Measurements from ENCODE around the gene GABRB1. TPM values are rescaled to one million over a fixed set of nuclear protein-coding genes. Genes with fewer than 3 reads are reported as not detected.

The GABRB1 gene
- total RNA-seq, 1 donor from 2014 or later: 85.6 TPM

DNA sequence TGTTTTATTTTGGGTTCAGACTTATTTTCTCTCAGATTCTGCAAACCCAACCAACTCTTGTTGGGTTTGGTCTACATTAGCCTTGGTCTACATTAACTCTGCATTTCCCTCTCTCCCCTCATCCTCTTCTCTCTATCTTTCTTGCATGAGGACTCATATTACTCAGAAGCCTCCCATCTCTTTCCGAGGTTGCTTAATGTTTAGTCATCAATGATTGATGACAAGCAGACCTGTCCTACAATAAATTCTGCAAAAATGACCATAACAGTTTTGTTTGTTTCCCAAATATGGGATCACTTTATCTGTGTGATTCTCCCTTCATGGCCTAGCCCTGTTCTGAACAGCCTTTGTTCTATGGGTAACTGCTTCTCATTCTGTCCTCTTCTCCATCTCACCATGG, 75.2 kb downstream of the GABRB1 start:
- FAIRE-seq: no peak

DNA sequence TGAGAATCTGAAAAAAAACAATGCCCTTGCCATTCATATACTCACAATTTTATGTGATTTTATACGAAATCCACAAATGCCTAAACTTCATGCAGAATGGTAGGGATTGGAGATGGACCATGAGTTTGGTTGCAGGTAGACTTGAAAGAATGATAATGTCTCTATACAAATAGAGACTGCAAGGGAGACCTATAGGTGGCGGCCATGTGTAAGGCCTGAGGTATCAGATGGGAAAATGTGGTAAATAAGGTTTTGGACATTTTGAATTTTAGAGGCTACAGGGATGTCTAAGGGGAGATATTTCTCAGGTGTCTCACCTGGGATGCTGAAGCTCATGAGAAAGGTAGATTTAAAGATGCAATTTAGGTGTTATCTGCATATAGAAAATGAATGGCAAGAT, 78.0 kb downstream of the GABRB1 start:
- FAIRE-seq: no peak

More for the DNA sequence above, 75.2 kb downstream of the GABRB1 start:
- no peak for DNase-seq (ENCODE audit: low spot score in 2 of 2)

DNA sequence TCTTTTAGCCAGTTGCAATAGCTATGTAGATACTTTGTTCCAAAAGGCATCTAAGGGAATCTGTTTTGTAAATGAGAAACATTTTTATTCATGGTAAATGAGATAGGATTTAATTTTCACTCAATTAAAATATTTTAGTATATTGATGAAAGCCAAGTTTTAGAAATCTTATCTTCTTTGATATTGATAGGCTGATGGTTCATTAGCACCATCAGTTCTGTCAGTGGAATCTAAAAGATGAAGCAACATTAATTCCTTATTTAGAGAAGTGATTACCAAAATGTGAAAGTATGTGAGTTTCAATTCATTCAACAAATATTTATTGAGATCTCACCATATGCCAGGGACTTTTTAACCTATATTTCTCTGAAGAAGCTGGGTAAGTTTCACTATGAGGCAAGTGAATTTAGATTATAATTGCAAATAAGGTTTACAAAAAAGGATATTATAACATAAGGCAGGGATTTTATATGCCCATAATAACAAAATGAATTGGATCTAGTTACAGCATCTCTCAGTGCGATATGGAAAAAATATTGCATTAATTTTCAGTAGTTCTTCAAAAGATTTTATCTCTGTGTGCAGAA, 79.3 kb downstream of the GABRB1 start:
- FAIRE-seq: no peak
- DNase-seq (ENCODE audit: low spot score in 2 of 2): no peak

More for the DNA sequence above, 78.0 kb downstream of the GABRB1 start:
- DNase-seq (ENCODE audit: low spot score in 2 of 2): no peak

DNA sequence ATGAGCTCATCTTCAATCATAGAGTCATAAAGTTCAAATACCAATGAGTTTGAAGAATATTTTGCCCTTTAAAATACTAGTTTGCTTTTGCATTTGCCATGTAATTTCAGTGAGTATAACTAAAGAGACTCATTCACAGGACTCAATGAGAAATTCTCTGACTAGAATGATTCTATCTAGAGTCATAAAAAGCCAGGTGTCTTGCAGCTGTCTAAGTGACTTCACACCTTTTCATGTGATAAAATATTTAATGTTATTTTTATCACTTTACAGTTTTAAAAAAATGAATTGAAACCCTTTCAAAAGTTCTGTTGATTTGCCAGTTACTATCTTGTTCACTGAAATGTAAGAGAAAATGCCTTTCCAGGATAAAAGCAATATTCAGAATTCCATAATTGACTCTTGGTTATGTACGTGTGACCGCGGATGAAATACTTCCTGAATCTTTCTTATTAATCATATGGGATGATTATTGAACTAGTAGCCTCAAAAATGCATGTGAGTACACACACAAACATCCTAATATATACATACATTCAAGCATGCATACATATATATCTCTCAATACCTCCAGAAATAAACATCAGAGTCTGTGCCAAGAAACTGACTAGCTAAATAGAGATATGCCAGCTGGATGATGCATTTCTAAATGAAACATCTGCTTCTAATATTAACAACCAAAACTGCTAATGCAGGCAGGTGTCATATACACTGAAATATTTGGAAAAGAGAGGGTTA, 87.0 kb downstream of the GABRB1 start:
- DNase-seq (ENCODE audit: low spot score in 2 of 2) (no peak), FAIRE-seq (no peak)

DNA sequence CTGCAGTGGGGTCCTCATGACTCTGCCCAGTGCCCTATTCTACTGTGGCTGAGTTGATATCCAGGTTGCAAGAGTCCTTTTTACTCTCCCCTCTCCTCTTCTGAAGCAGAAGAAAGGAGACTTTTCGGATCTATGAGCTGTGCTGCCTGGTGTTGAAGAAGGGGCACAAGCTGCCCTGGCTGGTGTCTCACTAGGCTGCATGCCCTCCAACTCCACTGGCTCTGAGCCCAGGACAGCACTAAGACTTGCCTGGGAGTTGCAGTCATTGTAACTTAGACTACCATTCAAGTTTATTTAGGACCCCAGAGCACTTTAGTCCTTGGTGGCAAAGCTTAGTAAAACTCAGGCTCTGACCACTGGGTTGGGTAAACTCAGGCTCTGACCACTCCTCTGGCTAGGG, 89.4 kb downstream of the GABRB1 start:
- DNase-seq (ENCODE audit: low spot score in 2 of 2): no peak
- no peak for FAIRE-seq

DNA sequence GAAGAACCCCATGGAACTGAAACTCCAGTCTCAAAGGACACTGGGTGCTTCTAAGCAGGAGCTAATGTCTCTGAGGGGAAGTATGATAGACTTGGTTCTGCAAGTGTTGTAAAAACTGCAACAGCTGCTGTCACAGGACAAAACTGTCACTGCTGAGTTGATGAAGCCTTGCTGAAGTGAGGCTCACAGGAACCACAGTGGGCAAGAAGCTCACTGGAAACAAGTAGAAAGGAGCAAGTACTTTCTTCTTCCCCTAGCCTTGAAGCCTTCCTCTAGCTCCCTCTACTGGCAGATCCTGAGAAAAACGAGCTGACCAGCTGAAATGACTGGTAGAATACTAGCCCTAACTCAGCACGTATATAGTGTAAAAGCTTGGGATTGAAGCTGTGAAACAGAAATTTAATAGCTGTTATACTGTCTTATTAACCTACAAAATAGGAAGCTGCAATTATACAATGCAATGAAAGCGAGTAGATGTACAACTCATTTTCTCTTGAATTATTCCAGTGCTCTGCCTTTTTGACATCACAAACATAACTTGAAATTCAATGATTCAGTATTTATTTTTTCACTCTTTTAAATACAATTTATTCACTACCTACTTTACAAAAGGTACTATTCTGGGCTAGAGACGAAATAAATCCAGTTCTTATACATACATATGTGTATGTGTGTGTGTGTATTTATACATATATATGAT, 91.4 kb downstream of the GABRB1 start:
- FAIRE-seq: no peak
- peak; percentile 9 to 29 for DNase-seq (ENCODE audit: low spot score in 2 of 2)

DNA sequence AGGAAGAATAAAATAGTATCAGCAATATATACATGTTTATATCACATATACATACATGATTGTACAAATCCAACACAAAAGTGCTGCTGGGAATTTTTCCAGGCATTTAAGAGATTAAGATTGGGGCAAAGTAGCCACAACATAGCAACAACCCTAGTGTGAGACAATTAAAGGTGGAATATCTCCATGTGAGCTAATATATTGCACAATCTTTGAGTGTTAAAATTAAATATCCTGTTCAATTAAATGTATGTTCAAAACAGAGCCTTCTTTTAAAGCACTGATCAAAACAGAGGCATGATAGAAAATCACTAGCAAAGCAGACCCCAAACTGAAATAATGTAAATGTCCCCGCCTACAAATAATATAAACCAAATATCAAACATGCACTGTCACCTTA, 97.6 kb downstream of the GABRB1 start:
- FAIRE-seq: no peak

DNA sequence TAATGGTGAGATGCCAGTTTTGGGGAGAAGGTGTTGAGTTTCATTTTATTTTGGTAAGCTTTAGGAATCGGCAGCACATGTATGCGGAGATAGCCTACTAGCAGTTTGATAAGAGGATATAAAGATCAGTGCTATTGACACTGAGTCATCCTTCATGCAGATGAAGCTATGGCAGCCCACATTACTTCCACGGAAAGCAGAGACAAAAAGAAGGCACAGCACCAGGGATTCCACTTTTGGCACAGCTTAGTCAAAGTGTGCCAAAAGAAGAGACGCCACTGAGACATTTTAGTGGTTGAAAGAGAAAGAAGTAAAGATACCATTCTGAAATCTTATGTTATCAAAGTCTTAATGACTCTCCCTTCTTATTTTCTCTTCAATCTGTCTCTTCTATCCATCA, 103.8 kb downstream of the GABRB1 start:
- no peak for DNase-seq (ENCODE audit: low spot score in 2 of 2)
- FAIRE-seq: no peak

More for the DNA sequence above, 97.6 kb downstream of the GABRB1 start:
- no peak for DNase-seq (ENCODE audit: low spot score in 2 of 2)

DNA sequence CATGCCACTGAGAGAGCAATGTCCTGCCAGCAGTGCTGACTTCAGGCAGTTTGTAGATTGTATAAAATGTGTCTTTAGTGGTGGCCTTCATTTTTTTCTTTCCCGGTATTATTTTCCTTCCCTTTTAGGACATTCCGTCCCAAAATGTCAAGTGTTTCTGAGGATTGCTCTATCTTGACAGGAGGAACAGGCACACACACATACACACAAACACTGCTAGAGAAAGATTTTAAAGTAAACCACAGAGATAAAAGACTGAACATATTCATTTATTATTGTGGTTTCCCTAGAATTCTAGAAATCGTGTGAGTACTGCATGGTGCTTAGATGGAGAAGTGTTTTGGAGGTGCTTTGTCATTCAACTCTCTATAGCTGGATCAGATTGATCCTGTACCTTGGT, 111.9 kb downstream of the GABRB1 start:
- FAIRE-seq: no peak

DNA sequence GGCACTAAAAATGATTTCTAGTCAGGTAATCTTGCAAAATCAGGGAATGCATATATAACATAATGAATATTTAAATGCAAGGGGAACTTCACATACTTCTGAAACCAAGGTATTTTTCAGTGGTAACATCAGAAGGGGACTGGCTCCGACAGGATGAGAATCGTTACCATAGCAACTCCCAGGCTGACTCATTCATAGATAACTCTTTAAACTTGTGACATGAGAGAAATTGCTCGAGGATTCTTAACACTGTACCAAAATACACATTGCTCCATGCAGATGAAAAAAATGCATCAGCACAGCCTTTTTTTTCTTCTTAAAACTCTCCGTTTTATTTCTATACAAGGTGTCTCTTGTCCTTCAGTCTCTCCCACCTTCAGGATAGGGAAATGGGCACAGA, 114.3 kb downstream of the GABRB1 start:
- no peak for FAIRE-seq
- DNase-seq (ENCODE audit: low spot score in 2 of 2): peak in 1 of 2 donors; percentile 1

More for the DNA sequence above, 111.9 kb downstream of the GABRB1 start:
- no peak for DNase-seq (ENCODE audit: low spot score in 2 of 2)

DNA sequence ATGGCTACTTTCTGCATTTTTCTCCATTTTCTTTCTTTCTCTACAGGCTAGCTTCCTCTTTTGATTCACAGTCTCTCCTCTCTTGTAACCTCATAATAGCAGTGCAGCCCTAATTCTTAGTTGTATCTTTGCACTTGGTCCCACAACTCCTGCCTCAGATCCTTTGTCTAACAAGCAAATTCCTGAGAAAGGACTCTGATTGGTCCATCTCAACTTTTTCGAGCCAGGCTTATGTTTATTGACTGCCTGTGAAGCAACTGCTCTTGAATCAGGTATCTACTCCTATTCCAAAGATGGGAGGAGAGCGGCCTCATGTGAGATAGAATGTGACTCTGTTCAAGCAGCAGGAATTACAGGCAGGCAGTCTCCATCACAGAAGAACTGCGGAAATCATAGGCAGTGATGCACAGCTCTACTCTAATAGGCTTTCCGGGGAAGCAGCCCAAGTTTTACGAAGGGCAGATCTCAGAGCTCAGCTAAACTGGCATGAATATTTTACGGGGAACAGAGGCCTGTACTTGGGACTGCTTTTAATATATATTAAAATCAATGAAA, 123.5 kb downstream of the GABRB1 start:
- FAIRE-seq: no peak
- DNase-seq (ENCODE audit: low spot score in 2 of 2): no peak

DNA sequence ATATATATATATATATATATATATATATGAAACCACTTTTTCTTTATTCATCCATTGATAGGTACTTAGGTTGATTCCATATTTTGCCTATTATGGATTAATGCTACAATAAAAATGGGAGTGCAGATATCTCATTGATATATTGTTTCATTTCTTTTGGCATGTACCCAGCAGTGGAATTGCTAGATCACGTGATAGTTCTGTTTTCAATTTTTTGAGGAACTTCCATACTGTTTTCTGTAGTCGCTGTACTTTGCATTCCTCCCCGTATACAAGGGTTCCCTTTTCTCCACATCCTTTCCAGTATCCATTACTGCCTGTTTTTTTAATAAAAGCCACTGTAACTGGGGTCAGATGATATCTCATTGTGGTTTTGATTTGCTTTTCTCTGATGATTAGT, 124.6 kb downstream of the GABRB1 start:
- FAIRE-seq: no peak
- no peak for DNase-seq (ENCODE audit: low spot score in 2 of 2)

DNA sequence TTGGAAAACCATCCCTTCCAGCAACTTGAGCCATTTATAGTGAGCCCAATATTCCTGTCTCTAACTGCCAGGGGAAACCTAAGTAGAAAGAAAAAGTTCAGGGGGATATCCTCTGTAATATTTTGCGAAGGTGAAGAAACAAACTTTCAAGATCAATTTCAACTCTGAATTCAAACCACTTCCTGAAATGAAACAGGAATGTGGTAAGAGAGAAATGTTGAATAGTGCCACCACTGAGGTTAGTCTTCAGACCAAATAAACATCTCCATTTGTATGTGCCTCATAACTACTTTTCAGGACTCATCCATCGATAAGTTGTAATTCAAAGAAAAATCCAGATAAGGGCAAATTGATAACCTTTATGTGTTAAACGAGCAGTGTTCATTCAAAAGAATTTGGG, 128.7 kb downstream of the GABRB1 start:
- DNase-seq (ENCODE audit: low spot score in 2 of 2): no peak
- FAIRE-seq: no peak

DNA sequence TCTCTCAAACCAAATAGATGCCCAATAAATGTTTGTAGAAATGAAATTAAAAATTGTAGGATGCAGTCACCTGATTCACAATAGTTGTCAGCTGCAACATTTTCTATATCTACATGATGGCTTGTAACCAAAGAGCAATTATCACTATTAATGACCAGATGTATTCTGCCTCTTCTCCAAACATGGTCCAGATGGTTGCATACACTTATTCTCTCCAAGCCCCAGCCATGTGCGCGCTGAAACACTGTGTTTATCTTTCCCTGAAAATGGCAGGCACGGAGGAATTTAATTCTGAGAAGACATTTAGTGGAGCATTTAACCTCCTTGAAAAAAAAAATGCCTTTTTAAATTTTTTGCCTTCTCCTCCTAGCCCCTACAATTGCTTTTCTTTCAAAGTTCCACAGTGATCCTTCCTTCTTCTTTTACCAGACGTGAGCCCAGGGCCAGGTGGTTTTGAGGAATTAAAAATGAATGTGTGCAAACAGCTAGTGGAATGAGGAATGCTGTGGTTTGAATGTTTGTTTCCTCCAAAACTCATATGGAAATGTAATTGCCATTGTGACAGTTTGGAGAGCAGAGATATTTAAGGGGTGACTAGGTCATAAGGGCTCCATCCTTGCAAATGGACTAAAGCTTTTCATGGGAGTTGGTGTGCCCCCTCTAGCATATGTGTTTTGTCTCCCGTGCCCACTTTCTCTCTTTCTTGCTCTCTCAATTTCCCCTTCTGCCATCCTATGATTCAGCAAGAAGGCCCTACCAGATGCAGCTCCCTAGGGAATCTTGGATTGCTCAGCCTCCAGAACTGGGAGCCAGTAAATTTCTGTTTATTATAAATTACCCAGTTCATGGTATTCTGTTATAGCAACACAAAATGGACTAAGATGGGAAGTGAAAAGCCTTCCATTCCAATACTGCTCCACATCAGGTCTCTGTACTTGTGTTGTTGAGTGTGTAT, 136.0 kb downstream of the GABRB1 start:
- no peak for DNase-seq (ENCODE audit: low spot score in 2 of 2)
- FAIRE-seq: no peak

DNA sequence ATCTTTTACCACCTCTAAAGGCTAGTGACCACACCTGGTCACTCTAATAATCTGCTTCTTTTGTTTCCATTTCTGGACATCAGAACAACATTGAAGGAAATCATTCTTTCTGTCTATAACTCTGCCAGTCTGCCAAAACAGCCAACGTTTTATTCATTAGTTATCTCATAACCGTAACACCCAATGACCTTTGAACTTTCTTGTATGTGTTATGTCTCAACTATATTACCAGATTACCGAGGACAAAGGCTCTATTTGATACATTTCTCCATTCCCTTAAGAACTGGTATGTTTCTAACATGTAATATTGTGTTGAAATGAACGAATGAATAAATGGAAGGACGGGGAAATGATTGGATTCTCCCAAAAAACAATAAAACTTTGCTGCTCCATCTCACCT, 152.7 kb downstream of the GABRB1 start:
- FAIRE-seq: no peak

DNA sequence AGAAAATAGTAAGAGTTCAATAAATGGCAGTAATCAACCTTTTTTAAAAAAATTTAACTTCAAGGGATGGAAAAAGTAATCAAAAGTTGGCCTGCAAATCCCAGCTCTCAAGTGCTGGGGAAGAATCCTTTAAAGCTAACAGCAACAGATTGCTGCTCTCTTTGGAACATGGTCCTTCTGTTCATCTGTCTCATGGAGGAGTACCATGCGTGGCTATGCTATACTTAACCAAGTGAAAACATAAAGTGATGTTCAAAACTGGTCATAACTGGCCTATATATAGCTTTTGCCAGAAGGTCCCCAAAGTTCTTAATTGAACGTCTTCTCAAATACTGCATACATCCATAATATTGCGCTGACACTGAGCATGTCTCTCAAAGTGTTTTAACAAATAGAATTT, 154.4 kb downstream of the GABRB1 start:
- DNase-seq (ENCODE audit: low spot score in 2 of 2) (no peak), FAIRE-seq (no peak)

More for the DNA sequence above, 152.7 kb downstream of the GABRB1 start:
- no peak for DNase-seq (ENCODE audit: low spot score in 2 of 2)

DNA sequence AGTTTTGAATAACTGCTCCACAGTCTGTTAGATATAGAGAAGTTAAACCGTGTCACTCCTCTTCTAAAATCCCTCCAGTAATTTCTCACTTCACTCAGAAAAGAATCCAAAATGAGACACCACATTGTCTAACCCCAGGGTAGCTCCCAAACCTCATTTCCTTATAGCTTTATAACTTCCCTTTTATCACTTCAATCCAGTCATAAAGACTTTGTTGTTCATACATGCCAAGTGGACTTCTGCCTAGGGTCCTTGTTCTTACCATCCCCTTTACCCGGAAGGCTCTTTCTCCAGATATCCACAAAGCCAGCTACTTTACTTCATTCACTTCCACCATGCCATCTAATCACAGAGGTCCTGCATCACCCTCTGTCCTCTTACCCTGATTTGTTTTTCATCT, 156.2 kb downstream of the GABRB1 start:
- DNase-seq (ENCODE audit: low spot score in 2 of 2) (no peak), FAIRE-seq (no peak)

DNA sequence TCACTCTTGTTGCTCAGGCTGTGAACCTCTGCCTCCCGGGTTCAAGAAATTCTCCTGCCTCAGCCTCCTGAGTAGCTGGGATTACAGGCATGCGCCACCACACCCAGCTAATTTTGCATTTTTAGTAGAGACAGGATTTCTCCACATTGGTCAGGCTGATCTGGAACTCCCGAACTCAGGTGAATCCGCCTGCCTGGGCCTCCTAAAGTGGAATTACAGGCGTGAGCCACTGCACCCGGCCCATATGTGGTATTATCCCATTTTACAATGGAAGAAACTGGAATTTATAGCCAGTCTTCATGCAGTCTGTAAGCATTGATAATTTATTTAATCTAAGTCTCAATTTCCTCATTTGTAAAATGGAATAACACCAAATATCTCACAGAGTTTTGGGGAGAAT, 161.8 kb downstream of the GABRB1 start:
- no peak for FAIRE-seq
- DNase-seq (ENCODE audit: low spot score in 2 of 2): no peak

DNA sequence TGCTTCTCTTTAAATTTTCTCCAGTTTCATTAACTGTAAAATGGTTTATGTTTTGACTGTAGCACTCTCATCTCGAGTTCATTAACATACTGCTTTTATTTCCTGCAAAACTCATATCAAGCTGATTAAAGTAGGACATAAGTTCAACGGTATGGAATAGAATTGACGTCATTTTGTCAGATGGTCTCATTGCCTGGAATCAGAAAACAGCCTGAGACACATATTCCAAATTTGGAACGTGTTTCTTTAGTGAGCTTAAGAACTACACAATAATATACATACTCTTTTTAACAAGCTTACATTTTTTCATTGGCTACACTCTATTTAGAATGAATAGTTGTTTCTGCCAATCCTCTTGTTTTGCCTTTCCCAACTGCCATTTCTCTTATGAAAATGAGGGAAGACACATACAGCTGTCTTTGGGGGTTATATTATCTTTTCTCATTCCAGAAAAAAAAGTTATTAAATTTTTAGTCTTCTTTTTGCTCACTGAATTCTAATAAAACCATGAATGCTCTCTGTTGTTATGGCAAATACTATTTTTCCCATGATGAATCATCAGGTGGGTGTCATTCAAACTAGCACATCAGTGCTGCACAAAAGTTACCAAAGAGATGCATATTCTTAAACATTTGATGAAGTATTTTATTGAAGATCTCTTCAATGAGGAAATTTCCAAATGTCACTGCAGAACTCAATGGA, 162.8 kb downstream of the GABRB1 start:
- FAIRE-seq: no peak
- DNase-seq (ENCODE audit: low spot score in 2 of 2): no peak

DNA sequence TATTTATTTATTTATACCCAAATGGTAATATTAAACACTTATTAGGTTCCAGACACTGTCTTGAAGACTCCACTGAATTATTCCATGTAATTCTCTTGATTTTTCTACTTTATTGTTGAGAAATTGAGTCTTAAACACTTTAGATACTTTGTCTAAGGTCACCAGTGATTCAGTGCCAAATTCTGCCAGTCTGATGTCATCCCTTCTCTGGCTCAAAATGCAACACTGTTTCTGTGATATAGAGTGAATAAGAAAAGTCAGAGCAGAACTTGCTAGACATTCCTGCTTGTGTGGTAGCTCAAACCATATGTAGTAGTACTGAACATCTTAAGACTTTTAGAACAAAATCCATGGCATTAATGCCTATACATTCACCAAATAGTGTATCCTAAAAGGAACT, 164.3 kb downstream of the GABRB1 start:
- DNase-seq (ENCODE audit: low spot score in 2 of 2) (no peak), FAIRE-seq (no peak)

Measured in frontal cortex (tissue), 4 donors.